Measurements from ENCODE around the gene PLEKHJ1. TPM values are rescaled to one million over a fixed set of nuclear protein-coding genes. Genes with fewer than 3 reads are reported as not detected.

PLEKHJ1 gene
- total and polyA plus RNA-seq, 9 of the 15 experiments (the other 6 are each of a cell fraction or from before 2014, with no cell fraction given) = 1.5 to 188 (median 63.9) TPM

GRCh38 chr19:2236314-2237050, at the start of gene PLEKHJ1, which contains the start of gene SF3A2 (continued):
- TF ChIP-seq MGA (IDR thresholded peaks at IDR 0.05) = peak; percentile 99
- no peak for TF ChIP-seq ZC3H8 (IDR thresholded peaks at IDR 0.05)
- no peak for TF ChIP-seq CREBBP (IDR thresholded peaks at IDR 0.05; ENCODE audit: low read depth, low read length)
- TF ChIP-seq SFPQ (IDR thresholded peaks at IDR 0.05; ENCODE audit: low read depth, low read length) = no peak
- peak; percentile 98 for TF ChIP-seq ZFX (CRISPR knock-in tag; IDR thresholded peaks at IDR 0.05)
- no peak for TF ChIP-seq SREBF2 (CRISPR knock-in tag; IDR thresholded peaks at IDR 0.05)
- TF ChIP-seq ZNF644 (tag; IDR thresholded peaks at IDR 0.05; ENCODE audit: low read depth) = peak; percentile 40; the same call in 1 of the 2 replicates
- no peak for TF ChIP-seq ZNF79 (CRISPR knock-in tag; IDR thresholded peaks at IDR 0.05; ENCODE audit: low read depth)
- peak; percentile 89 for TF ChIP-seq POLR2AphosphoS5 (IDR thresholded peaks at IDR 0.05; ENCODE audit: control insufficient read depth, insufficient read depth, low read depth, low read length)
- TF ChIP-seq, protein P1, sequence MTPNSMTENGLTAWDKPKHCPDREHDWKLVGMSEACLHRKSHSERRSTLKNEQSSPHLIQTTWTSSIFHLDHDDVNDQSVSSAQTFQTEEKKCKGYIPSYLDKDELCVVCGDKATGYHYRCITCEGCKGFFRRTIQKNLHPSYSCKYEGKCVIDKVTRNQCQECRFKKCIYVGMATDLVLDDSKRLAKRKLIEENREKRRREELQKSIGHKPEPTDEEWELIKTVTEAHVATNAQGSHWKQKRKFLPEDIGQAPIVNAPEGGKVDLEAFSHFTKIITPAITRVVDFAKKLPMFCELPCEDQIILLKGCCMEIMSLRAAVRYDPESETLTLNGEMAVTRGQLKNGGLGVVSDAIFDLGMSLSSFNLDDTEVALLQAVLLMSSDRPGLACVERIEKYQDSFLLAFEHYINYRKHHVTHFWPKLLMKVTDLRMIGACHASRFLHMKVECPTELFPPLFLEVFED (CRISPR knock-in tag; conservative IDR thresholded peaks at IDR 0.05) = no peak
- no peak for TF ChIP-seq HSF4 (CRISPR knock-in tag; IDR thresholded peaks at IDR 0.05; ENCODE audit: borderline replicate concordance)
- 0 out of 2 replicates have a peak, but pooled peaks have one; percentile 36 for TF ChIP-seq ZNF41 (CRISPR knock-in tag; conservative IDR thresholded peaks at IDR 0.05)
- no peak for TF ChIP-seq NUFIP1 (IDR thresholded peaks at IDR 0.05; ENCODE audit: partially characterized antibody)

Measured in K562 (cell line).